HepG2 (cell line): Measurements from ENCODE around the gene MRPS17.

Source experiments
- ATF1 ChIP-seq: IDR thresholded peaks from 2 replicates; pipeline ENCODE4 v1.6.1; 2016; ENCODE audit warnings: mild to moderate bottlenecking, control low read depth
- BRCA1 ChIP-seq: sonication (generic); formaldehyde crosslinking; IDR thresholded peaks from 2 replicates; pipeline ENCODE4 v1.4.0; 2020; ENCODE audit warnings: missing genetic modification reagents
- FOSL1 ChIP-seq: sonication (generic); formaldehyde crosslinking; IDR thresholded peaks from 2 replicates; pipeline ENCODE4 v1.9.0; 2021; ENCODE audit warnings: missing genetic modification reagents, borderline replicate concordance
- GATAD1 ChIP-seq: IDR thresholded peaks from 2 replicates; pipeline ENCODE4 v1.6.1; 2016; ENCODE audit warnings: missing genetic modification reagents, missing compliant biosample characterization
- SUZ12 ChIP-seq: fragments of 150-350 bp; IDR thresholded peaks from 2 replicates; pipeline ENCODE4 v1.6.1; 2014; ENCODE audit warnings: low read depth, low read length
- ZKSCAN1 ChIP-seq: fragments of 150-350 bp; IDR thresholded peaks from 2 replicates; pipeline ENCODE4 v1.6.1; 2014; ENCODE audit warnings: low read length
- ZNF138 ChIP-seq: sonication (generic); formaldehyde crosslinking; IDR thresholded peaks from 2 replicates; pipeline ENCODE4 v1.5.0; 2020; ENCODE audit warnings: mild to moderate bottlenecking, low read depth, missing genetic modification reagents
- ZZZ3 ChIP-seq: sonication (generic); formaldehyde crosslinking; IDR thresholded peaks from 2 replicates; pipeline ENCODE4 v1.4.0; 2020; ENCODE audit warnings: missing genetic modification reagents, mild to moderate bottlenecking, borderline replicate concordance
- TF ChIP-seq, protein P1 (sequence below): sonication (generic); formaldehyde crosslinking; IDR thresholded peaks from 2 replicates; pipeline ENCODE4 v1.5.0; 2020; ENCODE audit warnings: mild to moderate bottlenecking, missing genetic modification reagents, moderate library complexity

DNA sequence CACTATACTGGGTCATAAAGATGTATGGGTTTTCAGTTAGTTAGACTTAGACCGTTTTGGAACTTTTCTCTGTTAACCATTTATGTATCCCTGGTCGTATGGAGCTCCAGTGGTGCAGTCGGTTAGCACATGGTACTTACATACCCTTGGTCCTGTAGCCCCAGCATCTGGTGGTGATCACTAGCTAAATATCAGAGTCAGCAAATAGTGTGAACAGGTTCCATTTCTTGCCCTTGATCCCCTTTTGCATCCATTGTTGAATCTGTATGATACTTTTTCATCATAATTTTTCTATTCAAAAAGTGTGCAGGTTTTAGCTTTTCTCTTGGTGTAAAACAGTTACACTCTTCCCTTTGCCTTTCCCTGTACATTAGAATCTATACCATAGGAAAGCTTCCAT lies 28.6 kb downstream of the MRPS17 start:
- no peak for TF ChIP-seq SUZ12
- no peak for TF ChIP-seq ZNF138 (CRISPR knock-in tag)
- no peak for TF ChIP-seq ZZZ3 (CRISPR knock-in tag)
- TF ChIP-seq GATAD1 = no peak
- TF ChIP-seq BRCA1 (CRISPR knock-in tag) = no peak
- TF ChIP-seq FOSL1 (CRISPR knock-in tag) = no peak
- TF ChIP-seq, protein P1, sequence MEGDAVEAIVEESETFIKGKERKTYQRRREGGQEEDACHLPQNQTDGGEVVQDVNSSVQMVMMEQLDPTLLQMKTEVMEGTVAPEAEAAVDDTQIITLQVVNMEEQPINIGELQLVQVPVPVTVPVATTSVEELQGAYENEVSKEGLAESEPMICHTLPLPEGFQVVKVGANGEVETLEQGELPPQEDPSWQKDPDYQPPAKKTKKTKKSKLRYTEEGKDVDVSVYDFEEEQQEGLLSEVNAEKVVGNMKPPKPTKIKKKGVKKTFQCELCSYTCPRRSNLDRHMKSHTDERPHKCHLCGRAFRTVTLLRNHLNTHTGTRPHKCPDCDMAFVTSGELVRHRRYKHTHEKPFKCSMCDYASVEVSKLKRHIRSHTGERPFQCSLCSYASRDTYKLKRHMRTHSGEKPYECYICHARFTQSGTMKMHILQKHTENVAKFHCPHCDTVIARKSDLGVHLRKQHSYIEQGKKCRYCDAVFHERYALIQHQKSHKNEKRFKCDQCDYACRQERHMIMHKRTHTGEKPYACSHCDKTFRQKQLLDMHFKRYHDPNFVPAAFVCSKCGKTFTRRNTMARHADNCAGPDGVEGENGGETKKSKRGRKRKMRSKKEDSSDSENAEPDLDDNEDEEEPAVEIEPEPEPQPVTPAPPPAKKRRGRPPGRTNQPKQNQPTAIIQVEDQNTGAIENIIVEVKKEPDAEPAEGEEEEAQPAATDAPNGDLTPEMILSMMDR (CRISPR knock-in tag) = no peak
- no peak for TF ChIP-seq ZKSCAN1
- no peak for TF ChIP-seq ATF1
